GM23338 (cell line): ENCODE data around the gene MT1H. TPM values are rescaled to one million over a fixed set of nuclear protein-coding genes. Genes with fewer than 3 reads are reported as not detected.
"Not testable (repeated sequence)": the region's sequence is repeated elsewhere in the genome, so short reads cannot be mapped to it uniquely, and the experiment has no call there.

Experiments used
- ATAC-seq: fragments of 200-7000 bp; cut with Tn5 transposase; 3 replicates; pipeline ENCODE4 v1.9.1; 2020
- DNase-seq: peaks from one replicate; pipeline ENCODE4 v3.0.0-alpha.2; 2015; ENCODE audit warnings: low spot score
- H2AFZ ChIP-seq: fragments of 200-600 bp; sonication (generic); 2 replicates; pipeline ENCODE4 v1.8.0; 2016; ENCODE audit warnings: antibody characterized with exemption, mild to moderate bottlenecking, moderate library complexity
- H3F3A ChIP-seq: fragments of 200-600 bp; sonication (generic); replicated peaks from 2 replicates; pipeline ENCODE4 v1.8.0; 2017; ENCODE audit warnings: antibody characterized with exemption, mixed run types, low read depth
- H3K27ac ChIP-seq: fragments of 200-600 bp; sonication (generic); 2 replicates; pipeline ENCODE4 v1.6.1; 2016; ENCODE audit warnings: low read depth
- H3K27me3 ChIP-seq: fragments of 200-600 bp; sonication (generic); 2 replicates; pipeline ENCODE4 v1.8.0; 2016; ENCODE audit warnings: mild to moderate bottlenecking, mixed run types, moderate library complexity; ENCODE audit not compliant: insufficient read depth
- H3K36me3 ChIP-seq: fragments of 200-600 bp; sonication (generic); 2 replicates; pipeline ENCODE4 v1.8.0; 2016; ENCODE audit warnings: mild to moderate bottlenecking; ENCODE audit not compliant: insufficient read depth
- H3K4me1 ChIP-seq: fragments of 200-600 bp; sonication (generic); 2 replicates; pipeline ENCODE4 v1.8.0; 2016; ENCODE audit warnings: mild to moderate bottlenecking, moderate library complexity; ENCODE audit not compliant: insufficient read depth
- H3K4me2 ChIP-seq: fragments of 200-600 bp; sonication (generic); 2 replicates; pipeline ENCODE4 v1.7.1; 2017; ENCODE audit warnings: mixed run types
- H3K4me3 ChIP-seq: fragments of 200-600 bp; sonication (generic); 2 replicates; pipeline ENCODE4 v1.6.1; 2016; ENCODE audit warnings: mixed run types
- H3K79me2 ChIP-seq: fragments of 200-600 bp; sonication (generic); replicated peaks from 2 replicates; pipeline ENCODE4 v1.8.0; 2017; ENCODE audit warnings: mild to moderate bottlenecking; ENCODE audit not compliant: insufficient read depth
- H3K9me2 ChIP-seq: fragments of 200-600 bp; sonication (generic); 2 replicates; pipeline ENCODE4 v1.8.0; 2017; ENCODE audit not compliant: insufficient read depth
- H4K20me1 ChIP-seq: fragments of 200-600 bp; sonication (generic); replicated peaks from 2 replicates; pipeline ENCODE4 v1.8.0; 2017; ENCODE audit warnings: mild to moderate bottlenecking; ENCODE audit not compliant: insufficient read depth
- H3K27ac Mint-ChIP-seq: 2 replicates; pipeline ENCODE4 v1.8.0; 2020; ENCODE audit warnings: inconsistent platforms, mild to moderate bottlenecking, moderate library complexity, mixed read lengths
- H3K27me3 Mint-ChIP-seq: 3 replicates; pipeline ENCODE4 v1.8.0; 2022; ENCODE audit warnings: low read depth, mild to moderate bottlenecking, moderate library complexity, mixed read lengths, inconsistent platforms; ENCODE audit not compliant: insufficient read depth, poor library complexity
- H3K36me3 Mint-ChIP-seq: 3 replicates; pipeline ENCODE4 v1.8.0; 2021; ENCODE audit warnings: low read depth, mild to moderate bottlenecking, inconsistent platforms, moderate library complexity, mixed read lengths
- H3K4me1 Mint-ChIP-seq: 3 replicates; pipeline ENCODE4 v1.8.0; 2020; ENCODE audit warnings: mild to moderate bottlenecking, inconsistent platforms, mixed read lengths
- H3K4me3 Mint-ChIP-seq: 3 replicates; pipeline ENCODE4 v1.8.0; 2021; ENCODE audit warnings: moderate library complexity, mild to moderate bottlenecking, inconsistent platforms, mixed read lengths
- H3K9me3 Mint-ChIP-seq: 3 replicates; pipeline ENCODE4 v1.8.0; 2020; ENCODE audit warnings: moderate library complexity, mild to moderate bottlenecking, inconsistent platforms, mixed read lengths
- POLR2AphosphoS5 ChIP-seq: IDR thresholded peaks from 2 replicates; pipeline ENCODE4 v1.6.1; 2016; ENCODE audit warnings: antibody characterized with exemption, low read depth
- ZNF462 ChIP-seq: fragments of 250-450 bp; sonication (Bioruptor Pico); IDR thresholded peaks from 2 replicates; pipeline ENCODE4 v1.5.0; 2020; ENCODE audit warnings: mild to moderate bottlenecking, moderate library complexity
- polyA plus RNA-seq: library from polyadenylated mRNA; unstranded; fragments of >200 nt; fragmentation: Nextera tagmentation; extraction: Ambion mirVana; gene quantifications from 2 replicates; pipeline ENCODE4 v1.2.1, GENCODE V29; 2016
- total RNA-seq: library from RNA; depleted of rRNA; stranded (reverse); fragments of >200 nt; shearing (Covaris generic); gene quantifications from 2 replicates; pipeline ENCODE4 v1.2.3, GENCODE V29; 2014

The MT1H gene
- total and polyA plus RNA-seq, 2 experiments from 2014 or later, result 52.3 to 425 TPM

GRCh38 chr16:56664506-56664905, 5.1 kb upstream of the MT1H start (continued):
- TF ChIP-seq ZNF462 (CRISPR knock-in tag), result no peak

GRCh38 chr16:56665286-56666261, 4.0 kb upstream of the MT1H start:
- not testable (repeated sequence) for H3K27ac Mint-ChIP-seq, H4K20me1 ChIP-seq, ATAC-seq, H3K9me2 ChIP-seq, H3K79me2 ChIP-seq, H3K4me3 ChIP-seq, H3K9me3 Mint-ChIP-seq, H3K27ac ChIP-seq, H2AFZ ChIP-seq, H3K4me2 ChIP-seq, DNase-seq, H3K36me3 ChIP-seq
- peaks cover 43% of the 10 kb centered on the region for H3K4me1 Mint-ChIP-seq
- peaks cover 98% of the 10 kb centered on the region for H3K27me3 Mint-ChIP-seq
- H3K4me3 Mint-ChIP-seq, result peak overlapping the region; percentile 83
- H3K36me3 Mint-ChIP-seq, result peaks cover 34% of the 10 kb centered on the region
- Histone ChIP-seq H3K4me1 (peaks cover 43% of the 10 kb centered on the region), H3K27me3 (peaks cover 100% of the 10 kb centered on the region), H3F3A (peaks cover 16% of the 10 kb centered on the region)
- TF ChIP-seq POLR2AphosphoS5, result 0 out of 2 replicates have a peak, but pooled peaks have one; percentile 30
